ENCODE data around the gene OCEL1.
A peak's percentile ranks its signal among the peaks of the same experiment; 100 is the strongest.
"Not testable (repeated sequence)": the region's sequence is repeated elsewhere in the genome, so short reads cannot be mapped to it uniquely, and the experiment has no call there.

Gene OCEL1

DNA sequence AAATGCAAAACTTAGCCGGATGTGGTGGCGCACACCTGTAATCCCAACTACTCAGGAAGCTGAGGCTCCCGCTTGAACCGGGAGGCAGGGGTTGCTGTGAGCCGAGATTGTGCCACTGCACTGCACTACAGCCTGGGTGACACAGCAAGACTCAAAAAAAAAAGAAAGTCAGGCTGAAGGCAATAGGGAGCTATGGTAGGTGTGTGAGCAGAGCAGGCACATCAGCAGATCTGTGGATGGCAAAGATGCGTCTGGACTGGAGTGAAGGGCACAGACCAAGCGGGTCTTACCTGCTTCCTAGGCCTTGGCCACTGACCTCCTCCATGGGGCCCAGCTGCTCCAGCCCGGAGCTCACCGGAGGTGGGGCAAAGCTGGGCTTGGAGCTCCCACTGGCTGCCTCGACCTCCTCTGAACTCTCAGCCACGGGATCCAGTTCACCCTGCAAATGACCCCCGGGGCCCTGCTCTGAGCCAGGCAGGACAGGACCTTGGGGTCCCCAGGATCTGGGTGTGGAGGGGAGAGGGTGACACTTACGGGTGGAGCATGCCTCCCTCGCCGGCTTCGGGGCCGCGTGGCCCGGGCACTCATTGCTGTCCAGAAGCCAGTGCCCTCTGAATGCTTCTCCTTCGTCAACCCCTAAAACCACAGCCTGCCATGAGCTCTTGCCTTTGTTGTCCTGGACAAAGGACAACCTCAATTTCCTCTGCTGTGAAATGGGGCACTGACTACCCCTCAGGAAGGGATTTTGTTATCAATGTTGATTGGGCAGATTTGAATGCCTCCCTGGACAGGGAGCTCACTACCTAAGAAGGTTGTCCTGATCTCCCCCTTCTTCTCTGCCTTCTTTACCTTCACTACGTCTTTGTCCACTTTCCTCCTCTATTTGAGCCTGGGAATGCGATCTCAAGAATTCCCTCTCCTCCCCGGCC, 38.0 kb downstream of the OCEL1 start:
- no peak for DNase-seq (ENCODE audit: low spot score)

DNA sequence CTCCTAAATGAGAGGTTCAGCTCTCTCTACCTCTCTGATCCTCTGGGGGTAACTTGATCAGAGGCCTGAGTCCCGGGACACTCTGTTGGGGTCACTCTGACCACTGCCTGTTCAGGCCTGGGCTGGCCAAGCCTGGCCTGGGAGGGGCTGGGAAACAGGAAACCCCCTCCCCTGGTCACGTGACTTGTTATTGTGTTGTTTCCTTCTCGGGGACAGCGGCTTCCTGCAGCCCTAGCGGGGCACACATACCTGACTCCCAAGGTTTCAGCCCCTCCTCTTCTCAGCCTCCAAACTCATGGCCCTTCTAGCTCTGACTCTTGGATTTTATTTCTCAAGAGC, 38.6 kb downstream of the OCEL1 start, which contains the start of gene USHBP1:
TSS of gene USHBP1 (minus strand) at position 105 of the 339 bp plus-strand sequence. CDS start 446 bp downstream, outside the sequence.
- DNase-seq (ENCODE audit: low spot score): no peak

- DNase-seq (ENCODE audit: low spot score): no peak
Observed at GRCh38 chr19:17266026-17266425, 40.0 kb downstream of the OCEL1 start.

DNA sequence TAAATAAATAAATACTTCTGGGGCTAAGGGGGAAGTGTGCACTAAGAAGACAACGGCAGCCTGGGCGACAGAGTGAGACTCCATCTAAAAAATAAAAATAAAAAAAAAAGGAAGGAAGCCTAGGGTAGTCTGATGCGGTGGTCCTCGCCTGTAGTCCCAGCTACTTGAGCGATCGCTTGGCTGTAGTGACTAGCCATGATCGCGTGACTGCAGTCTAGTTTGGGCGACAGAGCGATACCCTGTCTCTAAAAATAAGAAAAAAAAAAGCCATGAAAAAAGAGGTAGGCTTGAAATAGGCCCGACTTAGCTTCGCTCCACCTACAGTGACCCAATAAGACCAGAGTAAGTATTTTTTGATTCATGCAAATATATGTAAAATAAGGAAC, 40.6 kb downstream of the OCEL1 start:
- DNase-seq (ENCODE audit: low spot score): no peak

GRCh38 chr19:17266975-17267788, 41.2 kb downstream of the OCEL1 start, which contains the start of gene BABAM1:
BABAM1 (plus strand) TSS chr19:17267443; CDS start chr19:17268807, 1,364 bp downstream.
- DNase-seq (ENCODE audit: low spot score): peak; percentile 99

- no peak for DNase-seq (ENCODE audit: low spot score)
Observed at GRCh38 chr19:17268754-17269153, 42.7 kb downstream of the OCEL1 start.

DNA sequence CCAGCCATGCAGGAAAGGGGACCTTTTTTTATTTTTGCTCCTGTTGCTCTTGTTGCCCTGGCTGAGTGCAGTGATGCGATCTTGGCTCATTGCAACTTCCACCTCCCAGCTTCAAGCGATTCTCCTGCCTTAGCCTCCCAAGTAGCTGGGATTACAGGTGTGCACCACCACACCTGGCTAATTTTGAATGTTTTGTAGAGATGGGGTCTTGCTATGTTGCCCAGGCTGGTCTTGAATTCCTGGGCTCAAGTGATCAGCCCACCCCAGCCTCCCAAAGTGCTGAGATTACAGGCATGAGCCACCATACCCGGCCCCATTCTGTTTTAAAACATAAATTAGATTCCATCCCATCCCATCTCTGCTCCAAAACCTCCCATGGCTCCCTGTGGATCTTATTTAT, 48.9 kb downstream of the OCEL1 start:
- DNase-seq (ENCODE audit: low spot score): not testable (repeated sequence)

DNA sequence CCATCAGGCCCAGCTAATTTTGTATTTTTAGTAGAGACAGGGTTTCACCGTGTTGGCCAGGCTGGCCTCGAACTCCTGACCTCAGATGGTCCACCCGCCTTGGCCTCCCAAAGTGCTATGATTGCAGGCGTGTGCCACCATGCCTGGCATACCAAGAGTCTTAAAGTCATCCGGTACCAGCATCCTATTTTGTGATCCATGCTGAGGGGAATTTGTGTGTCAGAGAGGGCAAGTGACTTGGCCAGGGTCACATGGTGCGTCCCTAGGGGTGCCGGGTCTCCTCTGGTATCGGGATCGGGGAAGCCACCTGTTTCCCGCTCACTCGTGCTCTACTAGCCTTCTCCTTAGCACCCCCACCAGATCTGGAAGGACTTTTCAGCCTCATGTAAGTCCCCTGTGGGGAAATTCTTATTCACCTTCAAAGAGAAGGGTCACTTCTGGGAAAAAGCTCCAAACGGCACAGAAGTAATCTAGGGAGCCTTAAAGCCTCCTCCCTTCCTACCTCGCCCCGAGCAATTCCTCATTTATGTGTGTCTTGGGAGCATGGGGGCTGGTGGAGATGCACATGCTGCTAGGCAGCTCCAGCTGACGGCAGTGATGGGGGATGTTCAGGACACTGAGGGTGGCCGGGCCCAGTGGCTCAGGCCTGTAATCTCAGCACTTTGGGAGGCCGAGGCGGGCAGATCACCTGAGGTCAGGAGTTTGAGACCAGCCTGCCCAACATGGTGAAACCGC, 49.6 kb downstream of the OCEL1 start:
- DNase-seq (ENCODE audit: low spot score): no peak
